NB4 (cell line): ENCODE data around the gene TTC5.

Source experiments
- CTCF ChIP-seq: IDR thresholded peaks from one replicate; pipeline ENCODE4 v1.5.1; 2012; ENCODE audit warnings: low read depth, low read length
- MYC ChIP-seq: IDR thresholded peaks from 2 replicates; pipeline ENCODE4 v1.6.1; 2011; ENCODE audit warnings: low read depth, low read length
- POLR2A ChIP-seq: IDR thresholded peaks from 2 replicates; pipeline ENCODE4 v1.6.1; 2011; ENCODE audit warnings: mild to moderate bottlenecking; ENCODE audit not compliant: insufficient read length; ENCODE audit errors: extremely low read depth

GRCh38 chr14:20332788-20333493 lies 27.2 kb upstream of the TTC5 start, which contains the start of gene CCNB1IP1:
- TF ChIP-seq CTCF (no peak), POLR2A (peak; percentile 28), MYC (peak; percentile 45)
